Measurements from ENCODE around the gene PARD3B.

DNA sequence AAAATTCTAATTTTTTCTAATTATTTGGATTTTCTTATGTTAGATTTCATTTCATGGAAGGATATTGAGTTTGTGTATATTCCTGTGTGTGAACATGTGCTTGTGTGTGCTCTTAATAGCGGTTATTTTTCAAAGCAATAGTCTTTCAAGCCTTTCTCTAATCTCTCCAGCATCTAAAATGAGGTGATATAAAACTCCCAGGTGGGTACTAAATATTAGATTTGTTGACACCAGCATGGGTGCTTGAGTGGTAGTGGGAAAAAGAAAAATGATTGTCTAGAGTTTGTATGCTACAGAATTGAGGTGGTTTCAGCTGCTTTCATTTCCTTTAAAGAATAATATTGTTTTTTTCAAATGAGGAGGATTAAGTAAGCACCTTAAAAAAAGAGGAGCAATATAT, 296.8 kb downstream of the PARD3B start:
- TF ChIP-seq, protein P1, sequence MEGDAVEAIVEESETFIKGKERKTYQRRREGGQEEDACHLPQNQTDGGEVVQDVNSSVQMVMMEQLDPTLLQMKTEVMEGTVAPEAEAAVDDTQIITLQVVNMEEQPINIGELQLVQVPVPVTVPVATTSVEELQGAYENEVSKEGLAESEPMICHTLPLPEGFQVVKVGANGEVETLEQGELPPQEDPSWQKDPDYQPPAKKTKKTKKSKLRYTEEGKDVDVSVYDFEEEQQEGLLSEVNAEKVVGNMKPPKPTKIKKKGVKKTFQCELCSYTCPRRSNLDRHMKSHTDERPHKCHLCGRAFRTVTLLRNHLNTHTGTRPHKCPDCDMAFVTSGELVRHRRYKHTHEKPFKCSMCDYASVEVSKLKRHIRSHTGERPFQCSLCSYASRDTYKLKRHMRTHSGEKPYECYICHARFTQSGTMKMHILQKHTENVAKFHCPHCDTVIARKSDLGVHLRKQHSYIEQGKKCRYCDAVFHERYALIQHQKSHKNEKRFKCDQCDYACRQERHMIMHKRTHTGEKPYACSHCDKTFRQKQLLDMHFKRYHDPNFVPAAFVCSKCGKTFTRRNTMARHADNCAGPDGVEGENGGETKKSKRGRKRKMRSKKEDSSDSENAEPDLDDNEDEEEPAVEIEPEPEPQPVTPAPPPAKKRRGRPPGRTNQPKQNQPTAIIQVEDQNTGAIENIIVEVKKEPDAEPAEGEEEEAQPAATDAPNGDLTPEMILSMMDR (conservative IDR thresholded peaks at IDR 0.05): no peak
- no peak for TF ChIP-seq EZH2 (IDR thresholded peaks at IDR 0.05; ENCODE audit: low read depth)

All from PC-9 (cell line).